Heart right ventricle (tissue), 16 donors: Measurements from ENCODE around the gene DELE1. TPM values are rescaled to one million over a fixed set of nuclear protein-coding genes. Genes with fewer than 3 reads are reported as not detected.

Source experiments
- ATAC-seq, 8 donors: fragments of 200-7000 bp; cut with Tn5 transposase; one replicate each; pipeline ENCODE4 v1.9.1; 2020; ENCODE audit warnings: mild to moderate bottlenecking in 8 of 8, moderate library complexity in 8 of 8, moderate number of reproducible peaks in 1 of 8
- DNase-seq, 2 donors: peaks; one replicate each; pipeline ENCODE4 v3.0.0-alpha.2; 2020
- H3K27ac ChIP-seq, 10 donors: fragments of 200-600 bp; sonication (generic) in 2 of 10; one replicate each; pipeline versions ENCODE4 v1.5.0 to v1.8.0; 2020 to 2022; ENCODE audit warnings: mild to moderate bottlenecking in 3 of 10
- H3K27me3 ChIP-seq, 7 donors: fragments of 200-600 bp; one replicate each; pipeline ENCODE4 v1.8.0; 2021 to 2022; ENCODE audit warnings: mild to moderate bottlenecking in 2 of 7
- H3K36me3 ChIP-seq, 9 donors: fragments of 200-600 bp; sonication (generic) in 1 of 9; one replicate each; pipeline versions ENCODE4 v1.5.0 to v1.8.0; 2020 to 2022; ENCODE audit warnings: mild to moderate bottlenecking in 2 of 9
- H3K4me1 ChIP-seq, 9 donors: fragments of 200-600 bp; sonication (generic) in 1 of 9; one replicate each; pipeline versions ENCODE4 v1.5.0 to v1.8.0; 2020 to 2022; ENCODE audit warnings: mild to moderate bottlenecking in 4 of 9
- H3K4me3 ChIP-seq, 10 donors: fragments of 200-600 bp; sonication (generic) in 2 of 10; one replicate each; pipeline versions ENCODE4 v1.5.0 to v1.8.0; 2020 to 2022; ENCODE audit warnings: mild to moderate bottlenecking in 7 of 10, moderate library complexity in 2 of 10
- H3K9me3 ChIP-seq, 11 donors: fragments of 200-600 bp in 10 of 11; sonication (generic) in 2 of 11; one replicate each; pipeline versions ENCODE4 v1.5.0 to v1.8.0; 2013 to 2022; ENCODE audit warnings: mild to moderate bottlenecking in 2 of 11, control low read depth in 1 of 11, moderate library complexity in 1 of 11
- CTCF ChIP-seq, 9 donors: fragments of 200-600 bp; sonication (generic) in 2 of 9; IDR thresholded peaks; one replicate each; pipeline versions ENCODE4 v1.5.0 to v1.8.0; 2021 to 2022; ENCODE audit warnings: antibody characterized with exemption in 9 of 9, mild to moderate bottlenecking in 5 of 9, moderate library complexity in 1 of 9
- WGBS, 2 donors: extraction: QIAGEN DNeasy Blood & Tissue Kit; methylation state at CpG; one replicate each; pipeline ENCODE4 v1.1.7; 2013; ENCODE audit warnings: inconsistent platforms in 1 of 2; 5-methylcytosine and 5-hydroxymethylcytosine counted together
- intact Hi-C, 10 donors: fragments of 100-400 bp; cut with DNase I; formaldehyde crosslinking; loops; one replicate each; pipeline versions ENCODE4 v1.11.1 to v1.14.2; 2022
- polyA plus RNA-seq, 2 donors: library from polyadenylated mRNA; stranded (reverse); fragments of 200-250 nt; gene quantifications; one replicate each; pipeline ENCODE4 v1.2.3, GENCODE V29; 2013
- total RNA-seq, 10 donors: library from RNA; stranded (reverse); fragmentation: NEBNext Ultra II Directional in 3 of 10; extraction: Animal tissue kit (Norgen Biotek cat#: 25700) in 3 of 10; gene quantifications; one replicate each; pipeline versions ENCODE4 v1.2.1 to v1.2.4, GENCODE V29; 2021 to 2023
- donor health status: Arrhythmogenic right ventricular cardiomyopathy.
- donor health status: ischemic (EF 13 %, LVEDD 7.1; RV severe dilation, severe dysfunction).
- donor health status: healthy with polysubstance abuse.
- donor health status: DM: no; HTN: yes; CAD: no.
- donor health status: DM: no; HTN: no; CAD: no.
- donor health status: ischemic (EF 25% LVEDD 6.9; RV normal size, moderate dysfunction).
- donor health status: ischemic (EF 25% LVEDD 5.7; RV mildly dilated, moderate dysfunction).
- donor health status: healthy.
- donor health status: DM: yes; HTN: yes; CAD: no.
- donor health status: Ischemic cardiomyopathy.
- donor health status: ischemic (EF 35%, LVEDD 5.7; RV mildly dilated, moderate dysfunction).
- donor health status: nonischemic (EF 11% LVEDD 7.7; RV severe dilation, severe dysfunction).
- donor health status: DM: yes; HTN: yes; CAD: no.
- donor health status: PGD.
- donor health status: ischemic (EF 29% LVEDD 5.4; RV normal size, mild dysfunction).
- donor health status: nonischemic (EF 23%, LVEDD 6.1; RV moderate dilation, normal function).

Gene DELE1
- total and polyA plus RNA-seq, 12 donors, result 50.1 to 192 (median 113) TPM

GRCh38 chr5:141986072-141986471 lies 62.4 kb downstream of the DELE1 start:
- H3K4me1 ChIP-seq, result no peaks in the 10 kb centered on the region
- intact Hi-C loops, result no loop called here
- no peak overlapping the region for H3K4me3 ChIP-seq
- ATAC-seq (no peak), DNase-seq (no peak)
- H3K27me3 ChIP-seq, result no peaks in the 10 kb centered on the region
- H3K9me3 ChIP-seq, result no peaks in the 10 kb centered on the region
- no peak overlapping the region for H3K27ac ChIP-seq
- no peak for TF ChIP-seq CTCF (IDR thresholded peaks at IDR 0.05)
- H3K36me3 ChIP-seq, result peaks cover 0 to 100% (median 68%) of the 10 kb centered on the region in 9 donors

GRCh38 chr5:141989720-141990119 lies 66.0 kb downstream of the DELE1 start:
- TF ChIP-seq CTCF (IDR thresholded peaks at IDR 0.05), result no peak
- Histone ChIP-seq H3K9me3 (no peaks in the 10 kb centered on the region), H3K27ac (no peak overlapping the region), H3K4me1 (peaks cover 0 to 18% (median 5%) of the 10 kb centered on the region in 9 donors), H3K4me3 (no peak overlapping the region), H3K27me3 (no peaks in the 10 kb centered on the region), H3K36me3 (peaks cover 0 to 98% (median 46%) of the 10 kb centered on the region in 9 donors)
- ATAC-seq (no peak), DNase-seq (no peak)
- intact Hi-C loops, result loop anchor here in 6 of 10 donors (5.0 to 10.0 kb wide), 4 partner anchors 148 to 315 kb away; no protein-coding TSS in a partner anchor
- 0% methylated on average over 1 of the region's 1 CpG for WGBS, 2 donors

Other genes starting within 250 kb of the DELE1 start
- 10 to 100 TPM; 10.8 to 21.9 (median 13.4) TPM for gene ARAP3, start 241.6 kb upstream of the DELE1 start, total RNA-seq
- 10 to 100 TPM; 13.7 to 27.3 TPM for gene ARAP3, start 241.6 kb upstream of the DELE1 start, polyA plus RNA-seq
- gene PCDH1, start 45.5 kb upstream of the DELE1 start, total RNA-seq, result 10 to 100 TPM in 9 of 10 donors, 1 to 10 TPM in 1; 8.4 to 45.8 (median 17.9) TPM
- gene PCDH1, start 45.5 kb upstream of the DELE1 start, polyA plus RNA-seq, result 10 to 100 TPM; 16.2 to 21.6 TPM
- 10 to 100 TPM in 5 of 10 donors, 1 to 10 TPM in 5; 4.9 to 16.6 (median 9.6) TPM for gene PCDH12, start 34.3 kb downstream of the DELE1 start, total RNA-seq
- gene PCDH12, start 34.3 kb downstream of the DELE1 start, polyA plus RNA-seq, result 1 to 10 TPM; 3.6 to 3.7 TPM
- gene RNF14, start 45.2 kb downstream of the DELE1 start, total RNA-seq, result 100 to 1,000 TPM in 6 of 10 donors, 10 to 100 TPM in 4; 84.6 to 130 (median 102) TPM
- gene RNF14, start 45.2 kb downstream of the DELE1 start, polyA plus RNA-seq, result 10 to 100 TPM; 20.3 to 44.9 TPM
- 10 to 100 TPM; 18.9 to 24.3 (median 20.9) TPM for gene GNPDA1, start 89.2 kb downstream of the DELE1 start, total RNA-seq
- gene GNPDA1, start 89.2 kb downstream of the DELE1 start, polyA plus RNA-seq, result 10 to 100 TPM; 11.6 to 14.3 TPM
- 10 to 100 TPM; 52.7 to 67.4 (median 60.7) TPM for gene NDFIP1, start 184.9 kb downstream of the DELE1 start, total RNA-seq
- 10 to 100 TPM; 25.2 to 52.8 TPM for gene NDFIP1, start 184.9 kb downstream of the DELE1 start, polyA plus RNA-seq